GM21515 (cell line): ENCODE measurements around the gene SOS2.
A peak's percentile ranks its signal among the peaks of the same experiment; 100 is the strongest.
"Not testable (repeated sequence)": the region's sequence is repeated elsewhere in the genome, so short reads cannot be mapped to it uniquely, and the experiment has no call there.

Experiments
- ATAC-seq: cut with Tn5 transposase; IDR thresholded peaks from one replicate; pipeline ENCODE4 v1.9.1; 2021; ENCODE audit not compliant: unreplicated experiment

SOS2 gene

GRCh38 chr14:50086321-50086711 is 145.1 kb downstream of the SOS2 start:
- ATAC-seq: no peak

- peak; percentile 53 for ATAC-seq
These were observed 145.6 kb downstream of the SOS2 start for GRCh38 chr14:50085570-50086320.

- ATAC-seq: no peak
These were observed 146.7 kb downstream of the SOS2 start for GRCh38 chr14:50084666-50085065.

GRCh38 chr14:50083467-50084337 is 147.7 kb downstream of the SOS2 start:
- peak; percentile 41 for ATAC-seq

- ATAC-seq: peak; percentile 77
These were observed 148.5 kb downstream of the SOS2 start for GRCh38 chr14:50082784-50083466.

- no peak for ATAC-seq
These were observed 149.1 kb downstream of the SOS2 start for GRCh38 chr14:50082308-50082742.

- ATAC-seq: not testable (repeated sequence)
These were observed 152.3 kb downstream of the SOS2 start for GRCh38 chr14:50079103-50079502.

GRCh38 chr14:50073663-50074062 is 157.7 kb downstream of the SOS2 start:
- ATAC-seq: not testable (repeated sequence)

- no peak for ATAC-seq
These were observed 159.0 kb downstream of the SOS2 start for GRCh38 chr14:50072395-50072794.

- ATAC-seq: no peak
These were observed 160.4 kb downstream of the SOS2 start for GRCh38 chr14:50070840-50071548.

GRCh38 chr14:50070230-50070629 is 161.1 kb downstream of the SOS2 start:
- ATAC-seq: no peak

- no peak for ATAC-seq
These were observed 162.1 kb downstream of the SOS2 start for GRCh38 chr14:50069325-50069724.

GRCh38 chr14:50068496-50068895 is 162.9 kb downstream of the SOS2 start:
- ATAC-seq: no peak

- ATAC-seq: no peak
These were observed 163.5 kb downstream of the SOS2 start for GRCh38 chr14:50067723-50068495.
